GM13977 (cell line): Measurements from ENCODE around the gene PSMG3.

Source experiments
- DNase-seq: peaks from one replicate; pipeline ENCODE4 v3.0.0; 2012; ENCODE audit warnings: low spot score
- in situ Hi-C: fragments of 300-500 bp; cut with MboI; formaldehyde crosslinking; loops from one replicate; pipeline ENCODE4 v1.12.0; 2022; ENCODE audit warnings: low sequenced_read_pairs, low pct_unique_long_range_greater_than_20kb, mixed read lengths, inconsistent platforms; ENCODE audit not compliant: unreplicated experiment
- TF ChIP-seq, protein P1 (sequence below): IDR thresholded peaks from 2 replicates; pipeline ENCODE4 v1.5.1; 2012; ENCODE audit warnings: mild to moderate bottlenecking, control low read depth; ENCODE audit not compliant: insufficient read depth; ENCODE audit errors: extremely low read depth, missing control alignments

Gene PSMG3

DNA sequence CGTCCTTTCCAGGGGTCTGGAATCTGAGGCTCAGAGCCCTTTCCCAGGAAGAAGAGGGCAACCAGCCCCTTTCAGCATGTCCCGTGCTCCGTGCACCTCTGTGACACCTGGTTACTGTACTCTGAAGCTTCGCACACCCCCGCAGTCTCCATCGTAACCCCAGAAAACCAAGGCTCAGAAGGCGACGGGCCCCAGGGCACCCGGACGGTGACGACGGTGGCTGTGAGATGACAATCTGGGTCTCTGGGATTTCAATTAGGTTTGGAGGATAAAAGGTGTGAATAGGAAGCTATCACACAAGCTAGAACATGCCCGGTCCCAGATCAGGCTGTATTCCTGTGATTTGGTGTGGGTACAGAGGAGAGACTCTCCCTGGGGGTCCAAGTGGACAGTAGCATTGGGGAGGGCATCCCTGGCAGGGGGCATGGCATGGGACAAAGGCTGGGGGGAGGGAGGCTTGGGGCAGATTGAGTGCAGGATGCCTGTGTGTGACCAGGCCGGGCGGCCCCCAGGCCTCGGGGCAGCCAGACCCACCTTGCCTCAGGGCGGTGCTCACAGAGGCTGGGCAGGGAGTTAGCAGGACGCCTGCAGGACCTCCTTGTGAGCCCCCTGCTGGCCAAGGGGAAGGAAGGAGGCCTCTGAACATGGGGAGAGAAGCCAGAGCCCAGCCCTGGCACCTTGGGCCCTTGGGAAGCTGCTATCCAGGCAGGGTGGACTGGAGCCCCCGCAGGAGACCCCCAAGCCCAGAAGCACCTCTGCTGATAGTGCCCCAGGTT lies 23.4 kb upstream of the PSMG3 start:
- in situ Hi-C loops = loop anchor here (25.0 kb wide), 1 partner anchor 619 kb away; no protein-coding TSS in a partner anchor
- TF ChIP-seq, protein P1, sequence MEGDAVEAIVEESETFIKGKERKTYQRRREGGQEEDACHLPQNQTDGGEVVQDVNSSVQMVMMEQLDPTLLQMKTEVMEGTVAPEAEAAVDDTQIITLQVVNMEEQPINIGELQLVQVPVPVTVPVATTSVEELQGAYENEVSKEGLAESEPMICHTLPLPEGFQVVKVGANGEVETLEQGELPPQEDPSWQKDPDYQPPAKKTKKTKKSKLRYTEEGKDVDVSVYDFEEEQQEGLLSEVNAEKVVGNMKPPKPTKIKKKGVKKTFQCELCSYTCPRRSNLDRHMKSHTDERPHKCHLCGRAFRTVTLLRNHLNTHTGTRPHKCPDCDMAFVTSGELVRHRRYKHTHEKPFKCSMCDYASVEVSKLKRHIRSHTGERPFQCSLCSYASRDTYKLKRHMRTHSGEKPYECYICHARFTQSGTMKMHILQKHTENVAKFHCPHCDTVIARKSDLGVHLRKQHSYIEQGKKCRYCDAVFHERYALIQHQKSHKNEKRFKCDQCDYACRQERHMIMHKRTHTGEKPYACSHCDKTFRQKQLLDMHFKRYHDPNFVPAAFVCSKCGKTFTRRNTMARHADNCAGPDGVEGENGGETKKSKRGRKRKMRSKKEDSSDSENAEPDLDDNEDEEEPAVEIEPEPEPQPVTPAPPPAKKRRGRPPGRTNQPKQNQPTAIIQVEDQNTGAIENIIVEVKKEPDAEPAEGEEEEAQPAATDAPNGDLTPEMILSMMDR = peak; percentile 42

DNA sequence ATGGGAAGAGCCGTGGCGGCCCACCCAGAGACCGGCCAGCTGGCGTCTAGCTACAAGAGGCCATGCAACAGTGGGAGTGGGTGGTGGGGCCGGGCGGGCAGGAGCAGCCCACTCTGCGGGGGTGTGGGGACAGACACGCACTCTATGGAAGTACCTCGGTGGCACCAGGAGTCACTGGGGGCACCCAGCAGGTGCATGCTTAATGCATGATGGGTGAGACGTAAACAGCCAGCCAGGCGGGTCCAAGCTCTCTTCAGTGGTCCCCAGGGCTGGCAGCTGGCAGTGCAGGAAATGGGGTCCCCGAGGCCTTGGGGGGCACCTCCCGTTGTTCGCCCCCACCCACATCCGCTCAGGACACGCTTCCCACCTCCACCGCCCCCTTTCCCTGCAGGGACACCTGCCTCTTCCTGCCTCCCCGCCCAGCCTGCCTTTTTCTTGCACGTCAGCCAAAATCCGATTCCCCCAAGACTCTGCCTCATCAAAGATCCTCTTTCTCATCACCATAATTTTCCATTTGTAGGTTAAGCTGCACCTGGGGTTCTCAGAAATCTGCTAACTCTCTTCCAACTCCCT lies 22.6 kb upstream of the PSMG3 start:
- TF ChIP-seq, protein P1 = no peak
- no peak for DNase-seq
- in situ Hi-C loops = loop anchor here (25.0 kb wide), 1 partner anchor 620 kb away; no protein-coding TSS in a partner anchor

More for the DNA sequence above, 23.4 kb upstream of the PSMG3 start:
- no peak for DNase-seq

DNA sequence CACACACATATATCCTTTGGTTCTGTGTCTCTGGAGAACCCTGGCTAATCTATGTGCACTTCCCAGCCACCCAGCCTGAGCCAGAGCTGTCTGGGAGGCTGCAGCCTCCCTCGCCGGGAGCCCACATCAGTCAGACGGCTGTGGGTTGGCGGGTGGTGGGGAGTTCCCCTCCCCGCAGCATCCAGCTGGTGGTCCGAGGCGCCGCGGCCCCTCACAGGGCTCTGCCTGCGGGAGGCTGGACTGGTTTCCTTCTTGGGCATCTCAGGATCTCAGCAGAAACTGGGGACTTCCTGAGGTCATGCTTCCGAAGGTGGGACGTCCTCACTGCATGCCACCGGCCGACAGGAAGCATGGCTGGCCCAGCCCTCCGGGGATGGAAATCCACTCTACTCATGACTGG lies 22.0 kb upstream of the PSMG3 start:
- no peak for DNase-seq
- TF ChIP-seq, protein P1 = no peak
- in situ Hi-C loops = loop anchor here (25.0 kb wide), 1 partner anchor 620 kb away; no protein-coding TSS in a partner anchor

DNA sequence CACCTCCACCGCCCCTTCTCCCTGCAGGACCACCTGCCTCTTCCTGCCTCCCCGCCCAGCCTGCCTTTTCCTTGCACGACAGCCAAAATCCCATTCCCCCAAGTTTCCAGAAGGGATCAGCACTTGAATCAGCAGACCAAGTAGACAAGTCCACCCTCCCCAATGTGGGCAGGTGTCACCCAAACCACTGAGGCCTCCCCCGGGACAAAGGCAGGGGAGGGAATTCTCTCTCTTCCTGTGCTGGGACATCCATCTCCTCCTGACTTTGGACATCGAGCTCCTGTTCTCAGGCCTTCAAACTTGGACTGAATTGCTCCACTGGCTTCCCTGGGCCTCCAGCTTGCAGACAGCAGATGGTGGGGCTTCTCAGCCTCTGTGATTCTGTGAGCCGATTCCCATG lies 21.6 kb upstream of the PSMG3 start:
- no peak for DNase-seq
- in situ Hi-C loops = loop anchor here (25.0 kb wide), 1 partner anchor 621 kb away; no protein-coding TSS in a partner anchor
- TF ChIP-seq, protein P1 = no peak

DNA sequence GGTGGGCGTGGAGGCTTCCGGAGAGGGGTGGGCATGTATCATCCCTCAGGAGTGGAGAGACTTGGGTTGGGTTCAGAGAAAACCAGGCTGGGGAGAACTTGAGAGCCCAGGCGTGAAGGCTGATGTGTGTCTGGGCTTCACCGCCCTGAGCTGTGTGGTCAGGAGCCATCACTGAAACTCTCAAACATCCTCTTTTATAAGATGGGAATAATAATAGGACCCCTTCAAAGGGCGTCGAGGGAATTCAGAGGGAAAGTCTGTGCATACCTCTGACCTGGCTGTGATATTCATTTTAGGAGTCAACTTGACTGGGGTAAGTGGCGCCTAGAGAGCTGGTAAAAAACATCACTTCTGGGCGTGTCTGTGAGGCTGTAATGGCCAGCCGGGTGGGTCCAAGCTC lies 21.1 kb upstream of the PSMG3 start:
- no peak for DNase-seq
- TF ChIP-seq, protein P1 = no peak
- in situ Hi-C loops = loop anchor here (25.0 kb wide), 1 partner anchor 621 kb away; no protein-coding TSS in a partner anchor

DNA sequence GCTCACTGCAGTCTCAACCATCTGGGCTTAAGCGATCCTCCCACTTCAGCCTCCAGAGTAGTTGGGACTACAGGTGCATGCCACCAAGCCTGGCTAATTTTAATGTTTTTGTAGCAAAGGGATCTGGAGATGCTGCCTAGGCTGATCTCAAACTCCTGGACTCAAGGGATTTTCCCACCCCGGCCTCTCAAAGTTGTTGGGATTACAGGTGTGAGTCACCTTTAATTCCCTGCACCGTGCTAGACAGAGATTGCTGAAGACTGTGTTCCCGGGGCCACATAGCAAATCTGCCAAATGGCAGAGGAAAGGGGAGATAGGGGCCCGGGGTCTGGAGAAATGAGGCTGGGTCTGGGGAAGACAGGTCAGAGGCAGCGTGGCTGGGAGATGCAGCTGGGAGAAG lies 20.6 kb upstream of the PSMG3 start:
- in situ Hi-C loops = loop anchor here (25.0 kb wide), 1 partner anchor 622 kb away; no protein-coding TSS in a partner anchor
- TF ChIP-seq, protein P1 = no peak
- no peak for DNase-seq
